H1 (cell line): ENCODE data around the gene AGAP1. TPM values are rescaled to one million over a fixed set of nuclear protein-coding genes. Genes with fewer than 3 reads are reported as not detected.

Source experiments
- CTCF ChIA-PET: fragments of 300-600 bp; sonication (Branson Sonifier 250); formaldehyde crosslinking; loops from one replicate; lab custom pipeline; 2021; ENCODE audit not compliant: partially characterized antibody; lab: Charles Lee
- POLR2A ChIA-PET: fragments of 300-600 bp; sonication (Branson Sonifier 250); formaldehyde crosslinking; loops from one replicate; lab custom pipeline; 2021; ENCODE audit warnings: inconsistent platforms; ENCODE audit not compliant: partially characterized antibody; lab: Charles Lee
- DNase-seq, 2 experiments: peaks; one replicate each; pipeline versions ENCODE4 v3.0.0 to v3.0.0-alpha.2; 2010 to 2022; ENCODE audit warnings: low spot score in 2 of 2, low read depth in 1 of 2, mixed read lengths in 1 of 2
- FAIRE-seq: peaks from 2 replicates; lab custom pipeline; 2011; peaks lifted over from hg19 to GRCh38; lab: Jason Lieb, UNC
- H2AFZ ChIP-seq: 2 replicates; pipeline ENCODE4 v1.8.1; 2012; ENCODE audit warnings: low read length, inconsistent platforms
- H2AK5ac ChIP-seq: 2 replicates; pipeline ENCODE4 v1.6.1; 2013; ENCODE audit warnings: low read depth, low read length
- H2BK120ac ChIP-seq: replicated peaks from 2 replicates; pipeline ENCODE3; 2013; ENCODE audit warnings: low read depth, low read length, inconsistent platforms
- H2BK12ac ChIP-seq: 2 replicates; pipeline ENCODE4 v1.6.1; 2013; ENCODE audit warnings: low read depth, low read length
- H2BK15ac ChIP-seq: 2 replicates; pipeline ENCODE4 v1.6.1; 2013; ENCODE audit warnings: low read length
- H2BK20ac ChIP-seq: 2 replicates; pipeline ENCODE4 v1.6.1; 2013; ENCODE audit warnings: low read length
- H2BK5ac ChIP-seq: 2 replicates; pipeline ENCODE4 v1.6.1; 2013; ENCODE audit warnings: low read depth, low read length
- H3K14ac ChIP-seq: 2 replicates; pipeline ENCODE4 v1.6.1; 2013; ENCODE audit warnings: inconsistent platforms; ENCODE audit not compliant: insufficient read length
- H3K18ac ChIP-seq: 2 replicates; pipeline ENCODE4 v1.6.1; 2013; ENCODE audit warnings: low read length; ENCODE audit errors: extremely low read depth
- H3K23ac ChIP-seq: 2 replicates; pipeline ENCODE4 v1.6.1; 2013; ENCODE audit warnings: inconsistent platforms; ENCODE audit not compliant: insufficient read length
- H3K23me2 ChIP-seq: 2 replicates; pipeline ENCODE4 v1.6.1; 2013; ENCODE audit warnings: low read depth, low read length
- H3K27ac ChIP-seq: 2 replicates; pipeline ENCODE4 v1.6.1; 2011; ENCODE audit warnings: low read depth, low read length, inconsistent platforms
- H3K27me3 ChIP-seq, 4 experiments: replicated peaks in 1 of 4; 1 replicate in 1 of 4; 2 replicates in 3 of 4; pipeline versions ENCODE4 v1.6.1 to v1.8.1; 2011 to 2013; ENCODE audit warnings: low read length in 3 of 4, mild to moderate bottlenecking in 3 of 4, inconsistent platforms in 2 of 4, mixed read lengths in 2 of 4, moderate library complexity in 1 of 4; ENCODE audit not compliant: control insufficient read depth in 3 of 4, insufficient read depth in 3 of 4; ENCODE audit errors: extremely low read depth in 1 of 4
- H3K36me3 ChIP-seq, 4 experiments: 2 replicates each; pipeline versions ENCODE4 v1.6.1 to v1.8.1; 2011 to 2013; ENCODE audit warnings: mild to moderate bottlenecking in 4 of 4, low read length in 3 of 4, moderate library complexity in 2 of 4, control low read depth in 1 of 4, inconsistent platforms in 1 of 4; ENCODE audit not compliant: insufficient read depth in 4 of 4, control insufficient read depth in 2 of 4
- H3K4ac ChIP-seq: replicated peaks from 2 replicates; pipeline ENCODE3; 2013; ENCODE audit warnings: low read length, low read depth, mixed read lengths, inconsistent platforms; ENCODE audit not compliant: insufficient read length
- H3K4me1 ChIP-seq, 4 experiments: replicated peaks in 1 of 4; 1 replicate in 1 of 4; 2 replicates in 3 of 4; pipeline versions ENCODE4 v1.6.1 to v1.8.1; 2011 to 2013; ENCODE audit warnings: low read length in 3 of 4, inconsistent platforms in 2 of 4, mixed read lengths in 1 of 4; ENCODE audit not compliant: insufficient read depth in 4 of 4, control insufficient read depth in 3 of 4
- H3K4me2 ChIP-seq, 2 experiments: 2 replicates each; pipeline versions ENCODE4 v1.6.1 to v1.8.1; 2011 to 2013; ENCODE audit warnings: low read depth in 2 of 2, low read length in 2 of 2, control low read depth in 1 of 2, inconsistent platforms in 1 of 2, mild to moderate bottlenecking in 1 of 2; ENCODE audit not compliant: insufficient read depth in 1 of 2
- H3K4me3 ChIP-seq, 4 experiments: fragments of 200-600, 300-600 bp in 1 of 4; sonication (generic), shearing (Covaris generic), sonication (Bioruptor Twin) in 1 of 4; 2 replicates each; pipeline versions ENCODE4 v1.5.1 to v1.8.1; 2011 to 2016; ENCODE audit warnings: low read length in 4 of 4, low read depth in 3 of 4, control low read depth in 2 of 4, inconsistent platforms in 2 of 4, mild to moderate bottlenecking in 2 of 4, mixed read lengths in 1 of 4, moderate library complexity in 1 of 4; ENCODE audit not compliant: insufficient read depth in 2 of 4; ENCODE audit errors: extremely low read depth in 1 of 4
- H3K56ac ChIP-seq: replicated peaks from 2 replicates; pipeline ENCODE3; 2013; ENCODE audit warnings: low read depth, mild to moderate bottlenecking, mixed read lengths, low read length, inconsistent platforms; ENCODE audit not compliant: insufficient read length
- H3K79me1 ChIP-seq: 2 replicates; pipeline ENCODE4 v1.6.1; 2013; ENCODE audit warnings: low read depth, low read length, control low read depth
- H3K79me2 ChIP-seq, 2 experiments: 2 replicates each; pipeline versions ENCODE4 v1.6.1 to v1.8.1; 2012 to 2013; ENCODE audit warnings: low read length in 2 of 2, mild to moderate bottlenecking in 2 of 2, inconsistent platforms in 1 of 2; ENCODE audit not compliant: insufficient read depth in 2 of 2, control insufficient read depth in 1 of 2
- H3K9ac ChIP-seq, 4 experiments: replicated peaks in 1 of 4; 1 replicate in 1 of 4; 2 replicates in 3 of 4; pipeline versions ENCODE4 v1.6.1 to v1.8.1; 2011 to 2013; ENCODE audit warnings: low read depth in 3 of 4, low read length in 3 of 4, control low read depth in 2 of 4, mild to moderate bottlenecking in 2 of 4, moderate library complexity in 2 of 4, inconsistent platforms in 1 of 4; ENCODE audit errors: extremely low read depth in 1 of 4
- H3K9me3 ChIP-seq, 2 experiments: 2 replicates each; pipeline versions ENCODE4 v1.6.1 to v1.8.1; 2012 to 2013; ENCODE audit warnings: mild to moderate bottlenecking in 2 of 2, moderate library complexity in 2 of 2, control low read depth in 1 of 2, inconsistent platforms in 1 of 2, low read depth in 1 of 2, low read length in 1 of 2, mixed read lengths in 1 of 2; ENCODE audit not compliant: insufficient read depth in 2 of 2
- H4K20me1 ChIP-seq, 2 experiments: replicated peaks in 1 of 2; 2 replicates each; pipeline versions ENCODE3 to v1.8.1; 2011 to 2013; ENCODE audit warnings: inconsistent platforms in 2 of 2, low read length in 2 of 2, mild to moderate bottlenecking in 1 of 2; ENCODE audit not compliant: insufficient read depth in 2 of 2, control insufficient read depth in 1 of 2
- H4K5ac ChIP-seq: 2 replicates; pipeline ENCODE4 v1.6.1; 2013; ENCODE audit warnings: low read length, low read depth, mixed read lengths, inconsistent platforms; ENCODE audit not compliant: insufficient read length
- H4K8ac ChIP-seq: 2 replicates; pipeline ENCODE4 v1.8.0; 2013; ENCODE audit warnings: mild to moderate bottlenecking, moderate library complexity, low read length, inconsistent platforms; ENCODE audit not compliant: insufficient read depth; ENCODE audit errors: extremely low read depth
- H4K91ac ChIP-seq: replicated peaks from 2 replicates; pipeline ENCODE3; 2013; ENCODE audit warnings: low read length, mixed read lengths, inconsistent platforms; ENCODE audit not compliant: insufficient read length
- BRCA1 ChIP-seq: IDR thresholded peaks from 2 replicates; pipeline ENCODE4 v1.6.1; 2012; ENCODE audit warnings: low read depth, low read length, improper control_type of control experiment
- CBX8 ChIP-seq: fragments of 300-800, 300-1000 bp; sonication (generic); IDR thresholded peaks from 2 replicates; pipeline ENCODE4 v1.7.1; 2016; ENCODE audit warnings: low read depth, low read length, borderline replicate concordance
- CTBP2 ChIP-seq: IDR thresholded peaks from 2 replicates; pipeline ENCODE4 v1.7.0; 2011; ENCODE audit warnings: borderline replicate concordance, mild to moderate bottlenecking, moderate library complexity, mixed read lengths, low read length; ENCODE audit not compliant: insufficient read depth, insufficient read length
- EP300 ChIP-seq, 2 experiments: IDR thresholded peaks; 1 replicate in 1 of 2; 2 replicates in 1 of 2; pipeline ENCODE4 v1.6.1; 2011 to 2012; ENCODE audit warnings: low read depth in 2 of 2, low read length in 2 of 2, mild to moderate bottlenecking in 2 of 2, borderline replicate concordance in 1 of 2, inconsistent platforms in 1 of 2, moderate library complexity in 1 of 2
- MAFK ChIP-seq: IDR thresholded peaks from 2 replicates; pipeline ENCODE4 v1.6.1; 2012; ENCODE audit warnings: low read depth, mild to moderate bottlenecking, improper control_type of control experiment, low read length
- MAX ChIP-seq: IDR thresholded peaks from 2 replicates; pipeline ENCODE4 v1.6.1; 2012; ENCODE audit warnings: inconsistent platforms
- SIN3A ChIP-seq, 2 experiments: IDR thresholded peaks in 1 of 2; conservative IDR thresholded peaks in 1 of 2; 2 replicates each; pipeline ENCODE4 v1.6.1; 2011 to 2012; ENCODE audit warnings: low read length in 2 of 2, improper control_type of control experiment in 1 of 2, low read depth in 1 of 2, mild to moderate bottlenecking in 1 of 2
- TBP ChIP-seq: IDR thresholded peaks from 2 replicates; pipeline ENCODE4 v1.6.1; 2011; ENCODE audit warnings: low read depth, low read length, improper control_type of control experiment
- WGBS, 2 experiments: shearing (Covaris generic) in 1 of 2; methylation state at CpG; one replicate each; pipeline versions ENCODE4 v1.1.6 to v1.1.7; 2013 to 2015; ENCODE audit warnings: low lambda C conversion rate in 2 of 2, mixed read lengths in 2 of 2, inconsistent platforms in 1 of 2, low coverage in 1 of 2, missing lambda C conversion rate in 1 of 2; ENCODE audit not compliant: insufficient replicate concordance in 2 of 2, insufficient coverage in 1 of 2, insufficient read length in 1 of 2; ENCODE audit errors: extremely low coverage in 1 of 2, missing lambda C conversion rate in 1 of 2; 5-methylcytosine and 5-hydroxymethylcytosine counted together
- polyA plus RNA-seq, 7 experiments: library from polyadenylated mRNA; depleted of rRNA in 3 of 7; stranded (reverse) in 5 of 7; unstranded in 2 of 7; fragments of >200 nt in 5 of 7; fragments of 200-250 nt in 2 of 7; gene quantifications; 1 replicate in 5 of 7; 2 replicates in 1 of 7; 4 replicates in 1 of 7; pipeline versions ENCODE4 v1.2.1 to v1.2.3, GENCODE V29; 2011 to 2013; ENCODE audit warnings: missing spikeins in 2 of 7, mixed read lengths in 2 of 7
- total RNA-seq: library from RNA; stranded (reverse); fragmentation: NEBNext Ultra II Directional; extraction: Animal tissue kit (Norgen Biotek cat#: 25700); gene quantifications from 2 replicates; pipeline ENCODE4 v1.2.1, GENCODE V29; 2021
- TF ChIP-seq, protein P1 (sequence below), 3 experiments: IDR thresholded peaks; 1 replicate in 2 of 3; 2 replicates in 1 of 3; pipeline versions ENCODE4 v1.5.1 to v1.6.1; 2011; ENCODE audit warnings: low read length in 3 of 3, mild to moderate bottlenecking in 3 of 3, inconsistent platforms in 2 of 3, low read depth in 1 of 3, moderate library complexity in 1 of 3; ENCODE audit not compliant: insufficient read depth in 1 of 3; ENCODE audit errors: control extremely low read depth in 1 of 3

Gene AGAP1
- total and polyA plus RNA-seq, 2 of the 8 experiments (the other 6 are each of a cell fraction or from before 2014, with no cell fraction given): 18.1 to 39.4 TPM

GRCh38 chr2:235900631-235901030, 406.8 kb downstream of the AGAP1 start:
- DNase-seq (no peak), FAIRE-seq (no peak)
- no peak overlapping the region for H3K14ac ChIP-seq
- H3K4me3 ChIP-seq: no peak overlapping the region
- H3K9ac ChIP-seq: no peak overlapping the region
- no peaks in the 10 kb centered on the region for H3K36me3 ChIP-seq
- H2BK5ac ChIP-seq: no peak overlapping the region
- no peak overlapping the region for H4K5ac ChIP-seq
- H3K79me1 ChIP-seq: no peaks in the 10 kb centered on the region
- H3K27me3 ChIP-seq: no peaks in the 10 kb centered on the region; a peak in 1 of 7 replicates
- H2BK120ac ChIP-seq: no peak overlapping the region
- no peak overlapping the region for H4K8ac ChIP-seq
- no peaks in the 10 kb centered on the region for H3K79me2 ChIP-seq
- H2AFZ ChIP-seq: no peak overlapping the region
- H2BK12ac ChIP-seq: no peak overlapping the region
- H3K4me2 ChIP-seq: no peak overlapping the region
- no peaks in the 10 kb centered on the region for H3K9me3 ChIP-seq
- H2AK5ac ChIP-seq: no peak overlapping the region
- no peak overlapping the region for H3K23ac ChIP-seq
- H3K23me2 ChIP-seq: no peaks in the 10 kb centered on the region
- no peak overlapping the region for H2BK20ac ChIP-seq
- H4K91ac ChIP-seq: no peak overlapping the region
- ChIA-PET CTCF (no interaction called here), POLR2A (no interaction called here)
- peaks cover 0 to 2% of the 10 kb centered on the region in 2 experiments for H4K20me1 ChIP-seq
- no peak overlapping the region for H3K56ac ChIP-seq
- H3K27ac ChIP-seq: no peak overlapping the region
- H2BK15ac ChIP-seq: no peak overlapping the region
- H3K4ac ChIP-seq: no peak overlapping the region
- 100% methylated on average over 1 of the region's 1 CpG; no CpG with 5 or more reads in 1 of the 2 experiments for WGBS, 2 experiments
- peaks cover 2 to 7% (median 4%) of the 10 kb centered on the region in 4 experiments; a peak in 5 of 7 replicates for H3K4me1 ChIP-seq
- H3K18ac ChIP-seq: no peak overlapping the region
- TF ChIP-seq CTBP2: no peak
- TF ChIP-seq, protein P1, sequence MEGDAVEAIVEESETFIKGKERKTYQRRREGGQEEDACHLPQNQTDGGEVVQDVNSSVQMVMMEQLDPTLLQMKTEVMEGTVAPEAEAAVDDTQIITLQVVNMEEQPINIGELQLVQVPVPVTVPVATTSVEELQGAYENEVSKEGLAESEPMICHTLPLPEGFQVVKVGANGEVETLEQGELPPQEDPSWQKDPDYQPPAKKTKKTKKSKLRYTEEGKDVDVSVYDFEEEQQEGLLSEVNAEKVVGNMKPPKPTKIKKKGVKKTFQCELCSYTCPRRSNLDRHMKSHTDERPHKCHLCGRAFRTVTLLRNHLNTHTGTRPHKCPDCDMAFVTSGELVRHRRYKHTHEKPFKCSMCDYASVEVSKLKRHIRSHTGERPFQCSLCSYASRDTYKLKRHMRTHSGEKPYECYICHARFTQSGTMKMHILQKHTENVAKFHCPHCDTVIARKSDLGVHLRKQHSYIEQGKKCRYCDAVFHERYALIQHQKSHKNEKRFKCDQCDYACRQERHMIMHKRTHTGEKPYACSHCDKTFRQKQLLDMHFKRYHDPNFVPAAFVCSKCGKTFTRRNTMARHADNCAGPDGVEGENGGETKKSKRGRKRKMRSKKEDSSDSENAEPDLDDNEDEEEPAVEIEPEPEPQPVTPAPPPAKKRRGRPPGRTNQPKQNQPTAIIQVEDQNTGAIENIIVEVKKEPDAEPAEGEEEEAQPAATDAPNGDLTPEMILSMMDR (IDR thresholded peaks at IDR 0.05; ENCODE audit: control extremely low read depth in 1 of 3, insufficient read depth in 1 of 3, low read depth in 1 of 3, low read length in 3 of 3): no peak
- TF ChIP-seq CBX8: no peak
- TF ChIP-seq MAX: no peak
- no peak for TF ChIP-seq TBP
- TF ChIP-seq EP300 (IDR thresholded peaks at IDR 0.05; ENCODE audit: borderline replicate concordance in 1 of 2, low read depth in 2 of 2, low read length in 2 of 2): no peak
- no peak for TF ChIP-seq MAFK
- TF ChIP-seq BRCA1: no peak
- TF ChIP-seq SIN3A (conservative IDR thresholded peaks at IDR 0.05 in 1 of 2, IDR thresholded peaks at IDR 0.05 in 1 of 2; ENCODE audit: low read depth in 1 of 2, low read length in 2 of 2): no peak
